Activated CD4-positive, alpha-beta memory T cell treated with anti-CD3 and anti-CD28 coated beads, Interleukin-2, amount 10 ng/mL, durations not matched to agents 7 days and 5 days (primary cell): Measurements from ENCODE around the gene CD44. TPM values are rescaled to one million over a fixed set of nuclear protein-coding genes. Genes with fewer than 3 reads are reported as not detected.

Source experiments
- CTCF ChIA-PET: fragments of 350-600 bp; sonication (Branson Sonifier 250); formaldehyde crosslinking; loops from one replicate; lab custom pipeline; 2021; ENCODE audit warnings: antibody characterized with exemption, inconsistent platforms; lab: Charles Lee
- POLR2A ChIA-PET: fragments of 350-600 bp; sonication (Branson Sonifier 250); formaldehyde crosslinking; loops from one replicate; lab custom pipeline; 2021; ENCODE audit warnings: antibody characterized with exemption; lab: Charles Lee
- DNase-seq: peaks from one replicate; pipeline ENCODE4 v3.0.0-alpha.2; 2020
- H3K27ac Mint-ChIP-seq: one replicate; pipeline ENCODE4 v1.8.0; 2021; ENCODE audit warnings: mild to moderate bottlenecking, mixed read lengths
- H3K27me3 Mint-ChIP-seq: one replicate; pipeline ENCODE4 v1.8.0; 2021; ENCODE audit warnings: mixed read lengths
- H3K36me3 Mint-ChIP-seq: one replicate; pipeline ENCODE4 v1.8.0; 2021; ENCODE audit warnings: low read depth, mixed read lengths
- H3K4me1 Mint-ChIP-seq: one replicate; pipeline ENCODE4 v1.8.0; 2021; ENCODE audit warnings: mixed read lengths
- H3K4me3 Mint-ChIP-seq: one replicate; pipeline ENCODE4 v1.8.0; 2021; ENCODE audit warnings: mild to moderate bottlenecking, mixed read lengths
- H3K9me3 Mint-ChIP-seq: one replicate; pipeline ENCODE4 v1.8.0; 2021; ENCODE audit warnings: mixed read lengths
- total RNA-seq, 2 experiments: library from RNA; stranded (reverse); gene quantifications; one replicate each; pipeline ENCODE4 v1.2.3, GENCODE V29; 2021

Gene CD44
- total RNA-seq, 2 experiments from 2014 or later: 634 to 645 TPM

DNA sequence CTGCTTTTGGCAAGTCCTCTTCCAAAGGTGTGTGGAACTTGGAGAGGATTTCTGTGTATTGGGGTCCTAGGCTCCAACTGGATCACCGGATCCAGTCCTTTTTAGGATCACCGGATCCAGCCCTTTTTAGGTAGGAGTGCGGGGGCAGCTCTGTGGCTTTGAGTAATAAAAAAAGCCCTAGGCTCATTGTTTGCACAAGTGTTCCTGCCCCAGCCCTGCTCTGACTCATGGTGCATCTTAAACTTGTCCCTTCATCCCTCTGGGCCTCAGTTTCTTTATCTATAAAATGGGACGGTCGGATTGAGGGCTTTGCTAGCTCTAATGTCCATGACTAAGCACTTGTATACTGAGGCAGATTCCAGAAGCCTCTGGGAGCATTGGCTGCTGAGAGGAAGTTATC lies 22.7 kb upstream of the CD44 start:
- Mint-ChIP-seq H3K9me3 (no peaks in the 10 kb centered on the region), H3K4me1 (peaks cover 24% of the 10 kb centered on the region), H3K4me3 (no peak overlapping the region), H3K27ac (no peak overlapping the region), H3K36me3 (peaks cover 7% of the 10 kb centered on the region), H3K27me3 (peaks cover 23% of the 10 kb centered on the region)
- CTCF ChIA-PET: no interaction called here
- no peak for DNase-seq
- POLR2A ChIA-PET: no interaction called here

DNA sequence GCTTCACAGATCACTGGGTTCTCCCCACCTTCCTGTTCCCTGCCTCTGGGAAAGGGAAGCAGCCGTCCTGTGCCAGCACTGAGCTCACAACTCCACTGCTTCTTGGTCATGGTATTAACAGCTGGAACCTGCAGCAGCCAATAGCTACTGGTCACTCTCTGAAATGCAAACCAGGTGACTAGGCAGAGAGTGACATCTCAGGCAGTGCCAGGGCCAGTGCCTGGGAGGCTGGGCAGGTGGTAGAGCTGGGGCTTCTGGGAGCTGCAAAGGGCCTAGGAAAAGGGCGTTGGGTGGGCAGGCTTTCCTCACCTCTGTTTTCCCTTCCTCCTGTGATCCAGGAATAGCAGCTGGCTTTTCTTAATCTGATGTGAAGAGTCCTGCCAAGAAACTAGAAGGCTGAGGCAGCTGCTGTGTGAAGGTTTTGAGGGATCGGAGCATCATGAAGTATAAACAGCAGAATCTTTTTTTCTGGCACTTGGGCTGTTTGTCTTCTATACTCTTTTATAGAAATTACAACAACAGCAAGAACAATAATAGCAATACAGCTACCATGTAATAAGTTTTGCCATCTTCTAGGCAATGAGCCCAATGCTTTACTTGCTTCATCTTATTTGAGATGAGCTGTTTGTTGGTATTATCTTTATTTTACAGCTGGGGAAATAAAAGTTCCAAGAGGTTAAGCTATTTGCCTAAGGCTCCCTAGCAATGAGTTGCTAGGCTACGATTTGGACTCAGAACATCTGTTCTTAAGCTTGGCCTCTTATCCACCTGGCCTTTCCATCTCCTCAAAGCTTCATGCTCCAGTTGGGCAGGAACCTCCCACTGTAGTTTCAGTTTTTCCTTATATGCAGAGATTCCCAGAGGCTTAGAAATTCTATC lies 22.0 kb upstream of the CD44 start:
- Mint-ChIP-seq H3K36me3 (peaks cover 9% of the 10 kb centered on the region), H3K27ac (no peak overlapping the region), H3K27me3 (peaks cover 24% of the 10 kb centered on the region), H3K4me3 (no peak overlapping the region), H3K4me1 (peaks cover 24% of the 10 kb centered on the region), H3K9me3 (no peaks in the 10 kb centered on the region)
- no peak for DNase-seq
- POLR2A ChIA-PET: no interaction called here
- CTCF ChIA-PET: no interaction called here

DNA sequence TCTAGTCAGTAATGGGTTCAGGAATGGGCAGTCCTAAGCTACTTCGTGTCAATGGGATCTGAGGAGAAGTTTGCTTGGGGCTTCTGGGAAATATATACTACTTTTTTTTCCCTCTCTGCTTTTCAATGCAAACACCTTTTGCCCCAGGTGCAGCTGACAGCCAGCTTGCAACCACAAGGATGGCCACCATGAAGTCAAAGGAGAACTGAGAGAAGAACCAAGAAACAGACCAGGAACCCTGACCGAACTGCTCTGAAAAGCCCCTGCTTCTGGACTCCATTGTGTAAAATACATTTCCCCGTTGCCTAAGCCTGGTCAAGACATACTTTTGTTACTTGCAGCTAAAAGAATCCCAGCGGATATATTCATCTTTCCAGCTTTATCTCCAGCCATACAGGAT lies 20.1 kb upstream of the CD44 start:
- Mint-ChIP-seq H3K36me3 (peaks cover 9% of the 10 kb centered on the region), H3K27me3 (peaks cover 23% of the 10 kb centered on the region), H3K27ac (no peak overlapping the region), H3K4me3 (no peak overlapping the region), H3K9me3 (no peaks in the 10 kb centered on the region), H3K4me1 (peaks cover 36% of the 10 kb centered on the region)
- POLR2A ChIA-PET: no interaction called here
- CTCF ChIA-PET: no interaction called here
- no peak for DNase-seq

DNA sequence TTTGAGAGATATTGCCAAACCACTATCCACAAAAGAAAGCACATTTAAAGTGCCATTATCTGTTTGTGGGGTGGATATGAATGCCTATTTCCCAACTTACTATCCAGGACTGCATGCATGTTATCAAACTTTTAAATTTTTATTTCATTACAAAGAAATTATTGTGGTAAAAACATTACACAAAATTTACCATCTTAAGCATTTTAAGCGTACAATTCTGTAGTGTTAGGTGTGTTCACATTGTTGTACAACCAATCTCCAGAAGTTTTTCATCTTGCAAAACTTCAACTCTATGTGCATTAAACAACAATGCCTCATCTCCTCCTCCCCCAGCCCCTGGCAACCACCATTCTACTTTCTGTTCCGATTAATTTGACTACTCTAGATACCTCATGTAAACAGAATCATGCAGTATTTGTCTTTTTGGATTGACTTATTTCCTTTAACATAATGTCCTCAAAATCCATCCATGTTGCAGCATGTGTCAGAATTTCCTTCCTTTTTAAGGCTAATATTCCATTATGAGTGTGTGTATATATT lies 17.6 kb upstream of the CD44 start:
- ChIA-PET POLR2A (no interaction called here), CTCF (no interaction called here)
- H3K27me3 Mint-ChIP-seq: peaks cover 20% of the 10 kb centered on the region
- no peaks in the 10 kb centered on the region for H3K9me3 Mint-ChIP-seq
- peaks cover 9% of the 10 kb centered on the region for H3K36me3 Mint-ChIP-seq
- no peak for DNase-seq
- no peak overlapping the region for H3K27ac Mint-ChIP-seq
- peaks cover 51% of the 10 kb centered on the region for H3K4me1 Mint-ChIP-seq
- no peak overlapping the region for H3K4me3 Mint-ChIP-seq

DNA sequence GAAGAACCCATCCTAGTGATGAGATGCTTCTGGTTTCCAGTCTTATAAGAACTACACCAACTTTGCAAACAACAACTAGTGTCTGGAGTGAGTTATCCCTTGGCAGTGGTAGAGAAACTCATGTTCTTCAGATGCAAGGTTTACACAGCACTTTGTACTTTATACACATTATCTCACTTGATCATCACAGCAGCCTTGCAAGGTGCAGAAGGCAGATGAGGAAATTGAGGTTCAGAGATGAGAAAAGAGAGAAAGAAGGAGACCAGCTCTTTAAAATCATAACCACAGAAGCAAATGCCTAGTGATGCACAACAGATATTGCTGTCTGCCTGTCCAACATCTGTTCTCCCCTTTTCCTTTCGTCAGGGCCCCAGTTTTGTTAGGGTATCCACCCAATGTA lies 16.7 kb upstream of the CD44 start:
- Mint-ChIP-seq H3K4me3 (no peak overlapping the region), H3K27ac (peak overlapping the region; percentile 44), H3K4me1 (peaks cover 59% of the 10 kb centered on the region), H3K27me3 (peaks cover 20% of the 10 kb centered on the region), H3K9me3 (no peaks in the 10 kb centered on the region), H3K36me3 (peaks cover 9% of the 10 kb centered on the region)
- CTCF ChIA-PET: no interaction called here
- DNase-seq: no peak
- POLR2A ChIA-PET: interaction anchor here (0.7 to 3.8 kb wide), 3 partner anchors 17 to 82 kb away, joined by 3 to 22 read pairs (median 4); partner anchors contain the start of gene CD44

DNA sequence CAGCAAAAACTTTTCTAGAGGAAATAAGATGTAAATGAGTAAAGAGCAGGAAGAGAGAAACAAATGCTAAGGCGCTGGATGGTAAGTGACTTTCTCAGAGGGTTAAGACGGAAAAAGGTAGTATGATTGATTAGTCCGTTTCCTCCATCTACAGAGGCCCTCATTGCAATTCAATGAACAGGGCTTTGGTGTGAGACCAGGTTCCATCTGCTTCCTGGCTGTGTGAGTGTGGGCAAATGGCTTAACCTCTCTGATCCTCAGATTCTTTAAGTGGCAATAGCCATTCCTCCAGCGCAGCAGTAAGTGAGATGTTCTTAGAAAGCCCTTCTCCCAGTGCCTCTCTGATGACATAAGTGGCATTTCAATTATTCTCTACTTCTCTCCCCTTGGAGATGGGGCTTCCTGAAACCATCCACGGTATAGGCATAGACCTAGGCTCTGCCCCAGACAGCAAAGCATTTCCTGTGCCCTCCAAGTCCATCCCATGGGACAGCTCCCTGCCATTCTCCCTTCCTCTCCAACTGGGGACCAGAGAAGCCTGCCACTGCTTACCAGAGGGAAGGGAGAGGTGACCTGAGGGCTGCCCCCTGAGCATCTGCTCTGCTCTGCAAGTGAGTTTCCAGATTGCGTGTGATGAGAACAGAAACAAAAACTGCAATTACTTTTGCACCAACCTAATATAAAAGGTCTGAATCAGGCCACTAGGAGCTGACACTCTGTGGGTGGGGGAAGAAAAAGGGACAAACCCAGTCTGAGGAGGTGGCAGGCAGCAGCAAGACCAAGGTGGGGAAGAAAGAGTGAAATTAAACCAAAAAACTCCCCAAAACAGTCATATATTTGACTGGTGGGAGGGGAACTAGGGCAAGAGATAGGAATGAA lies 12.7 kb upstream of the CD44 start:
- Mint-ChIP-seq H3K4me3 (no peak overlapping the region), H3K9me3 (no peaks in the 10 kb centered on the region), H3K4me1 (peaks cover 49% of the 10 kb centered on the region), H3K36me3 (peaks cover 2% of the 10 kb centered on the region), H3K27me3 (peaks cover 2% of the 10 kb centered on the region), H3K27ac (peak overlapping the region; percentile 68)
- POLR2A ChIA-PET: interaction anchor here (1.0 to 1.7 kb wide), 6 partner anchors 14 to 82 kb away, joined by 3 to 6 read pairs (median 4); no protein-coding TSS in a partner anchor
- CTCF ChIA-PET: interaction anchor here (1.1 kb wide), 1 partner anchor 12 kb away, joined by 3 read pairs; the partner anchor contains the start of gene CD44
- DNase-seq: no peak

DNA sequence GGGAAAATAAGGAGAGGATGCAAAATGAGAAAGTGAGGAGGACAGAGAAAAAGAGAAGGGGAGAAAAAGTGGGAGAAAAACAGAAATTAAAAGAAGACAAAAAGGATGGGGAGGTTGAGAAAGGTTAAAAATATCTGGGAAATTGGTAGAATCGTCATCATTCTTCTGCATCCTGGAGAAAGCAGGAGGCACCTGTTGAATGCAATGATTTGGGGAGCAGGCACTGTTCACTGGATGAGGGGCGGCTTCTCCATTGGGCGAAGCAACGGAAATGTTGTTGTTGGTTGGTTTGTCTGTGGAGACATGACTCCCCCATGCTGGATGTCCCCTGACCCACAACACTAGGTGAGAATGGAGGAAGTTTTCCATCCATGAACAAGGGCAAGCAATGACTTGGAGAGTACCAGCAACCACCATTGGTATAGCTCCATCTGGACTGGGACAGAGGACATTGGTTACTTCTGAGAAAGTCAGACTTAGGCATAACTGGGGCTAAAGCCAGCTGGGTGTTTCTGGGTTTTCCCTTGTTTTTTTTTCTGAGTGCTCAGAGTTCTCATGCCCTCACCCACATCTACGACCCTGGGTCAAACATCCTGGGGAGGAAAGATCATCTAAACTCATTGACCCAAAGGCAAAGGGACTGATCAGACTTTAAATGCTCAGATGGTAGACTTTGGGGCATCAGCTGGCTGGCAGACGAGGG lies 11.9 kb upstream of the CD44 start:
- POLR2A ChIA-PET: interaction anchor here (0.5 to 1.4 kb wide), 6 partner anchors 13 to 1021 kb away, joined by 3 to 5 read pairs (median 4); no protein-coding TSS in a partner anchor
- CTCF ChIA-PET: interaction anchor here (1.1 kb wide), 1 partner anchor 12 kb away, joined by 3 read pairs; the partner anchor contains the start of gene CD44
- H3K36me3 Mint-ChIP-seq: no peaks in the 10 kb centered on the region
- peaks cover 41% of the 10 kb centered on the region for H3K4me1 Mint-ChIP-seq
- no peak overlapping the region for H3K4me3 Mint-ChIP-seq
- H3K27ac Mint-ChIP-seq: peak overlapping the region; percentile 68
- DNase-seq: no peak
- no peaks in the 10 kb centered on the region for H3K27me3 Mint-ChIP-seq
- H3K9me3 Mint-ChIP-seq: no peaks in the 10 kb centered on the region

DNA sequence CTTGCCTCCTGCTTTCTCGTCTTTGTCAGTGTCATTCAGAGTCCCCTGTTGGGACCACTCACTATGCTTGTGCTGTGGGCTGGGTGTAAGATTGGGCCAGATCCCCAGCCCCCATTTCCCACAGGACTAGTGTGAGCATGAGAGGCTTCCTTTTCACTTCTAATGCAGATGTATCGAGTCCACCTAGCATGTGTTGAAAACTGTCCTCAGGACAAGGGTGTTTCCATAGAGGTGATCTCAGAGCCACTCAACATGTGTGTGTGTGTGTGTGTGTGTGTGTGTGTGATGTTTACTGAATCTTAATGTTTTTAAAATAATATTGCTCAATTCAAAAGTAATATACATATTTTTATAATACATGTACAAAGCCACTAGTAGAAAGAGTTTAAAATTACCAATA lies 11.4 kb upstream of the CD44 start:
- CTCF ChIA-PET: interaction anchor here (1.1 kb wide), 1 partner anchor 11 kb away, joined by 3 read pairs; the partner anchor contains the start of gene CD44

DNA sequence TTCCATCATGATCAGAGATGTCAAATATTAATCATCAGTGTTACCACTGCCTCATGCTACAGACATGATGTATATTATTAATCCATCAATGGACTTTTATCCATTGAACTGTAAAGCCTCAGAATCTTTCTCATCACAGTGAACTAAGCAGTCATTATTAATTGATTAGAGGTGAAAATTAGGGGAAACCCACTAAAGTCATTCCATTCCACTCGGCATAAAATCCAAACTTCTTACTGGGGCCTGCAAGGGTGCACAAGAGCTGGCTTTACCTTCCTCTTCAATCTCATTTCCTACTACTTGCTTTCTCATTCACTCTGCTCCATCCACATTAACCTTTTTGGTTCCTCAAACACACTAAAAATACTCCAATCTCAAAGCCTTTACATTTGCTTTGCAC lies 7.9 kb upstream of the CD44 start:
- peaks cover 8% of the 10 kb centered on the region for H3K27me3 Mint-ChIP-seq
- H3K4me3 Mint-ChIP-seq: no peak overlapping the region
- no peak overlapping the region for H3K27ac Mint-ChIP-seq
- no peak for DNase-seq
- ChIA-PET CTCF (no interaction called here), POLR2A (interaction anchor here (3.7 kb wide), 1 partner anchor 9 kb away, joined by 20 read pairs; the partner anchor contains the start of gene CD44)
- H3K9me3 Mint-ChIP-seq: peaks cover 2% of the 10 kb centered on the region
- peaks cover 2% of the 10 kb centered on the region for H3K36me3 Mint-ChIP-seq
- peaks cover 21% of the 10 kb centered on the region for H3K4me1 Mint-ChIP-seq

More for the DNA sequence above, 11.4 kb upstream of the CD44 start:
- no peaks in the 10 kb centered on the region for H3K27me3 Mint-ChIP-seq
- H3K9me3 Mint-ChIP-seq: no peaks in the 10 kb centered on the region
- POLR2A ChIA-PET: interaction anchor here (1.4 kb wide), 1 partner anchor 39 kb away, joined by 5 read pairs; no protein-coding TSS in a partner anchor
- DNase-seq: no peak
- peaks cover 36% of the 10 kb centered on the region for H3K4me1 Mint-ChIP-seq
- no peaks in the 10 kb centered on the region for H3K36me3 Mint-ChIP-seq
- H3K4me3 Mint-ChIP-seq: no peak overlapping the region
- H3K27ac Mint-ChIP-seq: no peak overlapping the region

DNA sequence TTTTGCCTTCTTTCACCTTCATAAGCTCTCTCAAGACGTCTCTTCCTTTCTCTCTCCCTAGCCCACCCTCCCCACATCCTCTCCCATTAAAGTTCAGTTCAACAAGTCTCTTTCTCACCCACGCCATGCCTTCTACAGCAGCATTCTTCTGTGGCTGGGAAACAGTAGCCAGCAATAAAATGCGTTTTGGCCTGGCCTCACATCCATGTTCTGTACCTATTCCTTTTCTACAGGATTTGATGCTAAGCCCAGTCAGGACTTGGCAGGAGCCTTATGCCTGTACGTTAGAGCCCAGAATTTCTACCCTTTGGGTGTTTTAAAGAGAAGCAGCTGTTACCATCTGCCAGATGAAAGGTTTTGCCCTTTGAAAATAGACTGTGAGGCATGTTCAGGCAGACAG lies 7.1 kb upstream of the CD44 start:
- peaks cover 2% of the 10 kb centered on the region for H3K36me3 Mint-ChIP-seq
- ChIA-PET CTCF (no interaction called here), POLR2A (no interaction called here)
- H3K27ac Mint-ChIP-seq: no peak overlapping the region
- no peak for DNase-seq
- H3K9me3 Mint-ChIP-seq: peaks cover 2% of the 10 kb centered on the region
- H3K27me3 Mint-ChIP-seq: peaks cover 8% of the 10 kb centered on the region
- no peak overlapping the region for H3K4me3 Mint-ChIP-seq
- peaks cover 13% of the 10 kb centered on the region for H3K4me1 Mint-ChIP-seq

DNA sequence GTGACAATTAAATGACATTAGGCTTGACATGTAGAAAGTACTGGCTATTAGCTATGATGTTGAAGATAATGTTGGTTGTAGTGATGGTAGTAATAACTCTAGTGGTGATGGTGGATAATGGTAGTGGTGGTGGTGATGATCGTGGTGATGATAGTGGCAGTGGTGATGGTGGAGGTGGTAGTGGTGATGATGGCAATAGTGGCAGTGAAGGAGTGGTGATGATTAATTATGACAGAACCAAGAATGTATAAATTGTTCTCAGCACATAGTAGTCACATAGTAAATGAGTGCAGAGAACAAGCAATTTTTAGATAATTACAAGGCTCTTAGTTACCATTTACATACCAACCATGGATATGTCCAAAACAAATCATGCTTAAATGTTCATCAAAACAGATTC lies 5.3 kb upstream of the CD44 start:
- no peak for DNase-seq
- Mint-ChIP-seq H3K4me3 (no peak overlapping the region), H3K9me3 (peaks cover 2% of the 10 kb centered on the region), H3K36me3 (peaks cover 5% of the 10 kb centered on the region), H3K27me3 (peaks cover 12% of the 10 kb centered on the region), H3K27ac (no peak overlapping the region), H3K4me1 (peaks cover 23% of the 10 kb centered on the region)
- ChIA-PET CTCF (no interaction called here), POLR2A (interaction anchor here (0.7 to 1.2 kb wide), 2 partner anchors 22 to 27 kb away, joined by 3 read pairs; no protein-coding TSS in a partner anchor)
